Measurements from ENCODE around the gene TMEM119. TPM values are rescaled to one million over a fixed set of nuclear protein-coding genes. Genes with fewer than 3 reads are reported as not detected.
"Not testable (repeated sequence)": the region's sequence is repeated elsewhere in the genome, so short reads cannot be mapped to it uniquely, and the experiment has no call there.

TMEM119 gene
- total RNA-seq, 4 donors from 2014 or later, result 9.0 to 48.8 (median 42.3) TPM

DNA sequence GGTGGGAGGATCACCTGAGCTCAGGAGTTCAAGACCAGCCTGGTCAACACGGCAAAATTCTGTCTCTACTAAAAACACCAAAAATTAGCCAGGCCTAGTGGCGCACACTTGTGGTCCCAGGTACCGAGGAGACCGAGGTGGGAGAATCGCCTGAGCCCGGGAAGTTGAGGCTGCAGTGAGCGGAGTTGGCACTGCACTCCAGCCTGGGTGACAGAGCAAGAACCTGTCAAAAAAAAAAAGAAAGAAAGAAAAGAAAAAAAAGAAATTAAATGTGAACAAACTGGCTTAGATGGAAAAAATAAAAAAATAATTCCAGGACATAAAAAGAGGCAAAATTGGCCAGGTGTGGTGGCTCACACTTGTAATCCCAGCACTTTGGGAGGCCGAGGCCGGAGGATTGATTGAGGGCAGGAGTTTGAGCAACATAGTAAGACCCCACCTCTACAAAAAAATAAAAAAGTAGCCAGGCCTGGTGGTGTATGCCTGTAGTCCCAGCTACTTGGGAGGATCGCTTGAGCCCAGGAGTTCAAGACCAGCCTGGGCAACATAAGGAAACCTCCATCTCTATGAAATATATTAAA, 3.5 kb downstream of the TMEM119 start:
- DNase-seq (ENCODE audit: low spot score in 2 of 2), result no peak
- Histone ChIP-seq H3K27ac (peak overlapping the region in 1 of 4 donors; percentile 75), H3K36me3 (no peaks in the 10 kb centered on the region), H3K4me3 (no peak overlapping the region), H3K9me3 (no peaks in the 10 kb centered on the region), H3K4me1 (peaks cover 0 to 30% (median 0%) of the 10 kb centered on the region in 4 donors), H3K27me3 (no peaks in the 10 kb centered on the region)
- TF ChIP-seq POLR2A (IDR thresholded peaks at IDR 0.05), result no peak
- TF ChIP-seq, protein P1, sequence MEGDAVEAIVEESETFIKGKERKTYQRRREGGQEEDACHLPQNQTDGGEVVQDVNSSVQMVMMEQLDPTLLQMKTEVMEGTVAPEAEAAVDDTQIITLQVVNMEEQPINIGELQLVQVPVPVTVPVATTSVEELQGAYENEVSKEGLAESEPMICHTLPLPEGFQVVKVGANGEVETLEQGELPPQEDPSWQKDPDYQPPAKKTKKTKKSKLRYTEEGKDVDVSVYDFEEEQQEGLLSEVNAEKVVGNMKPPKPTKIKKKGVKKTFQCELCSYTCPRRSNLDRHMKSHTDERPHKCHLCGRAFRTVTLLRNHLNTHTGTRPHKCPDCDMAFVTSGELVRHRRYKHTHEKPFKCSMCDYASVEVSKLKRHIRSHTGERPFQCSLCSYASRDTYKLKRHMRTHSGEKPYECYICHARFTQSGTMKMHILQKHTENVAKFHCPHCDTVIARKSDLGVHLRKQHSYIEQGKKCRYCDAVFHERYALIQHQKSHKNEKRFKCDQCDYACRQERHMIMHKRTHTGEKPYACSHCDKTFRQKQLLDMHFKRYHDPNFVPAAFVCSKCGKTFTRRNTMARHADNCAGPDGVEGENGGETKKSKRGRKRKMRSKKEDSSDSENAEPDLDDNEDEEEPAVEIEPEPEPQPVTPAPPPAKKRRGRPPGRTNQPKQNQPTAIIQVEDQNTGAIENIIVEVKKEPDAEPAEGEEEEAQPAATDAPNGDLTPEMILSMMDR (IDR thresholded peaks at IDR 0.05), result no peak
- TF ChIP-seq EP300 (IDR thresholded peaks at IDR 0.05), result no peak
- 94 to 98% methylated on average over 10 of the region's 10 CpGs for WGBS, 2 donors

DNA sequence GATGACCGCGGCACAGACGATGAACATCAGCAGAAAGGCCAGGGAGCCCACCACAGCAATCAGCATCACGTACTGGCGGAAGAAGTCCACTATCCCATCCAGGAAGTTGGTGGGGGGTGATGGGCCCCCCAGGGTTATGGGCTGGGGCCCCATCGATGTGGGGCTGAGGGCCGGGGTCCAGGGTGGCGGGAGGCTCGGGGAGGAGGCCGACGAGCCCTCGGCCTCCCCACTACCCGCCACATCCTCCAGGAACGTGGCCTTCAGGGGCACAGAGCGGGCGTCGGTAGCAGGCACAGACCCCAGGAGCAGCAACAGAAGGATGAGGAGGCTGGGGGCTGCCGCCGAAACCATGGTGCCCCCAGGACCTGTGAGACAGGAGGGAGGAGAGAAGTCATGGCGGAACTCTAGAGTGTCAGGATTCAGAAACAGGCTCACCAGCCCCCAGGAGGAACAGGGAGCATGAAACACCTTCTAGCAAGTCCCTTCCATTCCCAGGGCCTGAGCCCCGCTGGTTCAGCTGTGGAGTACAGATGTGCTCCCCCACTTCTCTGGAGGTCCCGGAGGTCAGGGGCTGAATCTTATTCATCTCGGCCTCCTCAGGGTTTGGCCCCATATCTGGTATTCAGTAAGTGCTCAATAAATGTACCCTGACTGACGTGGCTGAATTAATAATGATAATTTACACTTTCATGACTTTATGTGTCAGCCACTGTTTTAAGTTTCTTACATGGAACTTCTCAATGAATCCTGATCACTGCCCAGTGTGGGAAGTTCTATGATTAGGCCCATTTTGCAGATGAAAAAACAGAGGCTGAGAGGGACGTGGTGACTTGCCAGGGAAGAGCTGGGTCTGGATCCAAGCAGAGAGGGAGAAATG, 5.6 kb downstream of the TMEM119 start:
- no peaks in the 10 kb centered on the region for H3K9me3 ChIP-seq

DNA sequence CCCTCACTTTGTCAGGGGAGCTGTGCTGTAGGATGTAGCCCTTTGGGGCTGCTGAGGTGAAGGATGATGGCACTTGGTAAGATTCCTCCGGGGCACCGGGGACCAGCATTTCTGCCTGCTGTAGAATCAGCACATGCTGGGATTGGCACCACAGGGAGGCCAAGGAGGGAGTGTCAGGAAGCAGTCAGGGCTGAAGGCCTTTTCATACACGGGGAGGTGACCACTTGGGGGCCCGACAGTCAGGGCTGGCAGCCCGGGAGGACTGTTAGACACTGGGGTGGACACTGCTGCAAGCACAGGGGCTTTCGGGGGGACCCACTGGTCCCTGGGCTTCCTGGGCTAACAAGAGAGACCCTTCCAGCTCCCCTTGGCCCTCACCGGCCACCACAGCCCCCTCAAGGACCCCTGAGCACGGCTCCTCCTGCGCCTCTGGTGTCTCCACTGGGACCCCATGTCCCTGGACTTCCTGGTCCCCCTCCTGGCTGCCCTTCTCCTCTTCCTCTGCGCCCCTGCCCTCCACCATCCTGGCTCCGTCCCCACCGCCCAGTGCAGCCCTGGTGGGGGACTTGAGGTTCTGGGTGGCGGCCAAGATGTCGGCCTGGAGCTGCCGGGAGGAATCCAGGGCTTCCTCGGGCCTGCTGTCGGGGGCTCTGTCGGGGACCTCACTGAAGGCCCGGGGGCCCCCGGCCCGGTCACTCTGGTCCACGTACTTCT, 6.5 kb downstream of the TMEM119 start:
- DNase-seq (ENCODE audit: low spot score in 2 of 2), result no peak
- H3K27ac ChIP-seq, result peak overlapping the region in 1 of 4 donors; percentile 6

More for the DNA sequence above, 5.6 kb downstream of the TMEM119 start:
- Histone ChIP-seq H3K36me3 (no peaks in the 10 kb centered on the region), H3K27me3 (no peaks in the 10 kb centered on the region), H3K4me1 (peaks cover 0 to 40% (median 0%) of the 10 kb centered on the region in 4 donors), H3K27ac (peak overlapping the region in 1 of 4 donors; percentile 6), H3K4me3 (no peak overlapping the region)
- TF ChIP-seq POLR2A (IDR thresholded peaks at IDR 0.05), result no peak
- no peak for TF ChIP-seq EP300 (IDR thresholded peaks at IDR 0.05)
- TF ChIP-seq, protein P1 (IDR thresholded peaks at IDR 0.05), result no peak
- DNase-seq (ENCODE audit: low spot score in 2 of 2), result no peak
- WGBS, 2 donors, result 91% methylated on average over 22 to 25 of the region's 25 CpGs

DNA sequence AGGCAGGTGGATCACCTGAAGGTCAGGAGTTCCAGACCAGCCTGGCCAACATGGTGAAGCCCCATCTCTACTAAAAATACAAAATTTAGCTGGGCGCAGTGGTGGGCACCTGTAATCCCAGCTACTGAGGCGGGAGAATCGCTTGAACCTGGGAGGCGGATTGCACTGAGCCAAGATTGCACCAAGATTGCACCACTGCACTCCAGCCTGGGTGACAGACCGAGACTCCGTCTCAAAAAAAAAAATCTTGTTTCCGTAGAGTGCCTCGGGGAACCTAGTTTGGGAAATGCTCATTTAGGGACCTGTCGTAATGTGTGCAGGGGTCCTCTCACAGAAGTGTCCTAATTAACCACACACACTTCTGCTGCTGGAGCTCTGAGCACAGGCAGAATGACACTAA, 7.4 kb downstream of the TMEM119 start:
- DNase-seq (ENCODE audit: low spot score in 2 of 2); H3K4me3 ChIP-seq: not testable (repeated sequence)
- 90 to 95% methylated on average over 9 of the region's 9 CpGs for WGBS, 2 donors

More for the DNA sequence above, 6.5 kb downstream of the TMEM119 start:
- TF ChIP-seq EP300 (IDR thresholded peaks at IDR 0.05) (no peak), POLR2A (IDR thresholded peaks at IDR 0.05) (no peak)
- TF ChIP-seq, protein P1 (IDR thresholded peaks at IDR 0.05), result no peak
- Histone ChIP-seq H3K4me3 (no peak overlapping the region), H3K36me3 (no peaks in the 10 kb centered on the region), H3K9me3 (no peaks in the 10 kb centered on the region), H3K27me3 (no peaks in the 10 kb centered on the region), H3K4me1 (peaks cover 0 to 35% (median 0%) of the 10 kb centered on the region in 4 donors)
- 80 to 81% methylated on average over 13 to 20 of the region's 22 CpGs for WGBS, 2 donors

DNA sequence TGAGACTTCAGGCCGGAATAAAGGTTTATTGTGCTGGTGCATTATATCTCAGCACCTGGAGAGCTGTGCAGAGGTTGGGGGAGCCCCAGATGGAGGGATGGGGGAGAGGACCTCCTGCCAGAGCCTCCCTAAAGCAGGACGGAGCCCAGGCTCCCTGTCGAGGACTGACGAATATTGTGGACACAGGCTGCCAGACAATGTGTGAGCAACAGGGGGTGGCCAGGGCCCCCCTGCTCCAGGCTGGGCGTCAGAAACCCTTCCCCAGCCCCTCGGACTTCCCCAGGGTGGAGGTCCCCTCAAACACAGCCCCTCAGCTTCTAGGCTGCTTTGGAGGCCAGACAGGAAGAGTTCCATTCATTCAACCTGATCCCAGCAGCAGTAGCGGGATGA, 8.0 kb downstream of the TMEM119 start:
- Histone ChIP-seq H3K4me1 (peaks cover 0 to 25% (median 0%) of the 10 kb centered on the region in 4 donors), H3K9me3 (no peaks in the 10 kb centered on the region), H3K36me3 (no peaks in the 10 kb centered on the region), H3K27ac (peak overlapping the region in 1 of 4 donors; percentile 28), H3K27me3 (no peaks in the 10 kb centered on the region), H3K4me3 (no peak overlapping the region)
- 64 to 72% methylated on average over 6 to 7 of the region's 7 CpGs for WGBS, 2 donors
- TF ChIP-seq, protein P1 (IDR thresholded peaks at IDR 0.05), result no peak
- TF ChIP-seq POLR2A (IDR thresholded peaks at IDR 0.05) (no peak), EP300 (IDR thresholded peaks at IDR 0.05) (no peak)
- DNase-seq (ENCODE audit: low spot score in 2 of 2), result no peak

More for the DNA sequence above, 7.4 kb downstream of the TMEM119 start:
- H3K9me3 ChIP-seq, H3K27ac ChIP-seq, H3K36me3 ChIP-seq, H3K27me3 ChIP-seq: not testable (repeated sequence)
- H3K4me1 ChIP-seq, result peaks cover 0 to 29% (median 0%) of the 10 kb centered on the region in 4 donors

All from tibial nerve (tissue), 4 donors.